ENCODE measurements around the gene BBX.
"Not testable (repeated sequence)": the region's sequence is repeated elsewhere in the genome, so short reads cannot be mapped to it uniquely, and the experiment has no call there.

The BBX gene

GRCh38 chr3:107545680-107546120 is 22.9 kb downstream of the BBX start:
- H3K9ac ChIP-seq (ENCODE audit: low read depth, low read length), result no peak overlapping the region
- H3K9me3 ChIP-seq (replicated peaks; ENCODE audit: low read length), result no peaks in the 10 kb centered on the region
- no peak overlapping the region for H3K4me2 ChIP-seq (ENCODE audit: low read length)
- H3K4me1 ChIP-seq (ENCODE audit: control insufficient read depth, insufficient read depth, low read length), result no peaks in the 10 kb centered on the region
- H3K36me3 ChIP-seq (ENCODE audit: insufficient read depth, low read length), result no peaks in the 10 kb centered on the region
- no peak overlapping the region for H3K4me3 ChIP-seq (ENCODE audit: low read length)
- no peaks in the 10 kb centered on the region for H3K27me3 ChIP-seq (ENCODE audit: control insufficient read depth, insufficient read depth, low read length)

- Histone ChIP-seq H3K36me3 (ENCODE audit: insufficient read depth, low read length) (no peaks in the 10 kb centered on the region), H3K9ac (ENCODE audit: low read depth, low read length) (no peak overlapping the region), H3K9me3 (replicated peaks; ENCODE audit: low read length) (no peaks in the 10 kb centered on the region), H3K4me1 (ENCODE audit: control insufficient read depth, insufficient read depth, low read length) (no peaks in the 10 kb centered on the region), H3K27me3 (ENCODE audit: control insufficient read depth, insufficient read depth, low read length) (no peaks in the 10 kb centered on the region), H3K4me3 (ENCODE audit: low read length) (no peak overlapping the region), H3K4me2 (ENCODE audit: low read length) (no peak overlapping the region)
Observed at GRCh38 chr3:107548601-107549000, 25.8 kb downstream of the BBX start.

DNA sequence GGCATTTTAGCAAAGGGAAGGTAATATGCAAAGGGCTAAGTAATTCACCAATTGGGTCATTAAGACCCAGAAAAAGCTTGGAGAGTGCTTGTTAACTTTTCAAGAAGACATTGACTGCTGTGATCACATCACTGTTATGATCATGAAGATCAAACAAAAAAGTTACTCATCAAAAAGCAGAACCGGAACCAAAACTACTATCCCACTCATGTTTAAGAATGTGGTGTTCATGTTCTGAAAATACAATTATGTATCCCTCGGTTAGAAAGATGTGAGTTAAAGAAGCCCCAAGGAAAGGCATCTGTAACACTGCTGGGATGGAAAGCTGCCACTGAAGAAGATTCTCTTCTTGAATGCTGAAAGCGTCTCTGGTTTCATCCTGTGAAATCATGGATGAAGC is 32.6 kb downstream of the BBX start:
- Histone ChIP-seq H3K9ac (ENCODE audit: low read depth, low read length) (no peak overlapping the region), H3K4me3 (ENCODE audit: low read length) (no peak overlapping the region), H3K9me3 (replicated peaks; ENCODE audit: low read length) (no peaks in the 10 kb centered on the region), H3K4me2 (ENCODE audit: low read length) (no peak overlapping the region), H3K36me3 (ENCODE audit: insufficient read depth, low read length) (no peaks in the 10 kb centered on the region), H3K27me3 (ENCODE audit: control insufficient read depth, insufficient read depth, low read length) (no peaks in the 10 kb centered on the region), H3K4me1 (ENCODE audit: control insufficient read depth, insufficient read depth, low read length) (no peaks in the 10 kb centered on the region)

DNA sequence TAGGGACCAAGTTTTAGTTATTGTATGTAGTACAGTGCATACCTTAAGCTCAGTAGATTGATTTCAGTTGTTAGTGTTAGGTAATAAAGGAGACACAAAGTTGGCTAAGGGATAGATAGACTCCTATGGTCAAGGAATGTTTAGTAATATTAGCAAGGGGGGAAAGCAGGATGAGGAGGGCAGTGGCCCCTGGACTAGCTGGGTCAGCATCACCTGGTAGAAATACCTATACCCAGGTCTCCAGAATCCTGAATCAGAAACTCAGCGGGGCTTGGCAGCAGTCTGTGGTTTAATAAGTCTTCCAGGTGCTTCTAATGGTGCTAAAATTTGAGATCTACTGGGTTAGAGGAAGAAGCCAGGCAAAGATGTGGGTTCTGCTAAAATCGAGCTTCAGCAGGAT is 35.0 kb downstream of the BBX start:
- H3K4me3 ChIP-seq (ENCODE audit: low read length), result no peak overlapping the region
- H3K9ac ChIP-seq (ENCODE audit: low read depth, low read length), result no peak overlapping the region
- no peaks in the 10 kb centered on the region for H3K36me3 ChIP-seq (ENCODE audit: insufficient read depth, low read length)
- peaks cover 7% of the 10 kb centered on the region for H3K4me1 ChIP-seq (ENCODE audit: control insufficient read depth, insufficient read depth, low read length)
- H3K27me3 ChIP-seq (ENCODE audit: control insufficient read depth, insufficient read depth, low read length), result no peaks in the 10 kb centered on the region
- H3K9me3 ChIP-seq (replicated peaks; ENCODE audit: low read length), result no peaks in the 10 kb centered on the region
- H3K4me2 ChIP-seq (ENCODE audit: low read length), result no peak overlapping the region

DNA sequence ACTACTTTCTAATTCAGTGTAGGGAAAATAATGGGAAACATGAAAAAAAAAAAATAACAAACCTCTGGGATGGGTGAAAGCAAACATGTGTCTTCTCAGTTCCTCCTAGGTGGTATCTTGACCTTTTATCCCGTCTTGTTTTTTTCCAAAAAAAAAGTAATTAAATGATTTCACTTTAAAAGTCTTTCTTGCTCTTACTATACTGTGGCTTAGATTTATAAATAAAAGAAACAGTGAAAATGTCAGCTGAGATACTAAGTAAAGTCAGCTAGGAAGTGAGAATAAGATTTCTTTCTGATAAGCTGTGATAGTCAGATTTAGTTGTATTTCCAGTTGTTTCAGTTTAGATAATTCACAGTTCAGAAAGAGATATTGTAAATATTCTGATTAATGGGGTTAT is 37.4 kb downstream of the BBX start:
- Histone ChIP-seq H3K9ac (ENCODE audit: low read depth, low read length) (no peak overlapping the region), H3K4me3 (ENCODE audit: low read length) (no peak overlapping the region), H3K4me2 (ENCODE audit: low read length) (no peak overlapping the region), H3K36me3 (ENCODE audit: insufficient read depth, low read length) (no peaks in the 10 kb centered on the region), H3K27me3 (ENCODE audit: control insufficient read depth, insufficient read depth, low read length) (no peaks in the 10 kb centered on the region), H3K9me3 (replicated peaks; ENCODE audit: low read length) (no peaks in the 10 kb centered on the region), H3K4me1 (ENCODE audit: control insufficient read depth, insufficient read depth, low read length) (peaks cover 7% of the 10 kb centered on the region)

DNA sequence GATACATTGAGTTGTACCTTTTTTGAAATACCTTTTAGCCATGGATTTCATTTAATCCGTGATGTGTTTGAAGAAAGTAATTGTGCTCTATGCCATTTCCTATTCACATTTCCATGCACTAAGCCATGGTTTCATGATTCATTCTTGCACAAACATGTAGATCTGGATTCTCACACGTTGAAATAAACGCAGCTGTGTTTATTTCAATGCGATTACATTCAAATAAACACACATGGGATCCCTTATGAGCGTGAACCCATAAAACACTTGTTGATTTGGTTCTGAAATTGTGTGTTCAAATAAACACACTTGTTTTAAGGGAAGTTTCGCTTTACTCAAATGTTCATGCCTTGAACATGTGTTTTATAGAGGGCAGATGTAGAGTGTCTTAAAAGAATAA is 39.2 kb downstream of the BBX start:
- no peak overlapping the region for H3K9ac ChIP-seq (ENCODE audit: low read depth, low read length)
- no peak overlapping the region for H3K4me3 ChIP-seq (ENCODE audit: low read length)
- H3K27me3 ChIP-seq (ENCODE audit: control insufficient read depth, insufficient read depth, low read length), result no peaks in the 10 kb centered on the region
- H3K9me3 ChIP-seq (replicated peaks; ENCODE audit: low read length), result no peaks in the 10 kb centered on the region
- peaks cover 7% of the 10 kb centered on the region for H3K4me1 ChIP-seq (ENCODE audit: control insufficient read depth, insufficient read depth, low read length)
- H3K4me2 ChIP-seq (ENCODE audit: low read length), result peak overlapping the region; percentile 4
- no peaks in the 10 kb centered on the region for H3K36me3 ChIP-seq (ENCODE audit: insufficient read depth, low read length)

DNA sequence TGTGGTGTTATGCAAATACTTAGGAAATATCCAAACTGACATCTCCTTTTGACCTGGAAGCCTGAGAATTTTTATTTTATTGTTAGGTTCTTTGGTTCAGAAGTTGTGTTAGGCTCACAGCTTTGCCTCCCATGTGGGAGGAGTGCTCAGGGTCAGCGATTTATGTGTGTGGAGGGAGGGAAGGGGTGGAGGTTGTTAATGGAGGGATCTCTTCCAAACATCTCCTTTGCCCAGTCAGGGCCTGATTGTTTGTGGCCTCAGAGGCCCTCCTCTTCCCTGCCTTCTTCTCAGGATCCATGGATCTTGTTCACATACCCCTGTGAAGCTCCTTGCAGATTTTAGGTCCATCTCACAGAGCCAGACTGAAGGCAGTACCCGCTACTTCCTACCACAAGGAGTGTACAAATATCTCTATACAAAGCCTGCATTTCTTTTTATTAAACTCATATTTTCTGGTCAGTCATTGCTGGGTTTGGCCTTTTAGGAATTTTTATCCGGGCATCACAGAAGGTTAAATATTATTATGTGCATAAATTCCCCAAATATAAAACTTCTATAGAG is 40.3 kb downstream of the BBX start:
- H3K9ac ChIP-seq (ENCODE audit: low read depth, low read length), result no peak overlapping the region
- no peak overlapping the region for H3K4me2 ChIP-seq (ENCODE audit: low read length)
- no peaks in the 10 kb centered on the region for H3K9me3 ChIP-seq (replicated peaks; ENCODE audit: low read length)
- H3K4me1 ChIP-seq (ENCODE audit: control insufficient read depth, insufficient read depth, low read length), result peaks cover 7% of the 10 kb centered on the region
- no peak overlapping the region for H3K4me3 ChIP-seq (ENCODE audit: low read length)
- H3K36me3 ChIP-seq (ENCODE audit: insufficient read depth, low read length), result no peaks in the 10 kb centered on the region
- H3K27me3 ChIP-seq (ENCODE audit: control insufficient read depth, insufficient read depth, low read length), result no peaks in the 10 kb centered on the region

DNA sequence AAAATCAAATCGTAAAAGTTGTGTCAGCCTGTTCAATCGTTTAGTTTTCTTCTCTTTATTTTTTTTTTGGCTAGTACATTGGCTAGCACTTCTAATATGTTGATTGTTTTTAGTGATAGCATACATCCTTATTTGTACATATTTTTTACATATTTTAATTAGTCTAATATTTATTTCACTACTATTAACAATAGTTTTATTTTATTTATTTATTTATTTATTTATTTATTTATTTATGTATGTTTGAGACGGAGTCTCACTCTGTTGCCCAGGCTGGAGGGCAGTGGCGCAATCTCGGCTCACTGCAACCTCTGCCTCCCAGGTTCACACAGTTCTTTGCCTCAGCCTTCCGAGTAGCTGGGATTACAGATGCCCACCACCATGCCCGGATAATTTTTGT is 42.5 kb downstream of the BBX start:
- H3K9ac ChIP-seq (ENCODE audit: low read depth, low read length); H3K4me3 ChIP-seq (ENCODE audit: low read length); H3K36me3 ChIP-seq (ENCODE audit: insufficient read depth, low read length); H3K9me3 ChIP-seq (replicated peaks; ENCODE audit: low read length); H3K4me1 ChIP-seq (ENCODE audit: control insufficient read depth, insufficient read depth, low read length); H3K27me3 ChIP-seq (ENCODE audit: control insufficient read depth, insufficient read depth, low read length); H3K4me2 ChIP-seq (ENCODE audit: low read length): not testable (repeated sequence)

DNA sequence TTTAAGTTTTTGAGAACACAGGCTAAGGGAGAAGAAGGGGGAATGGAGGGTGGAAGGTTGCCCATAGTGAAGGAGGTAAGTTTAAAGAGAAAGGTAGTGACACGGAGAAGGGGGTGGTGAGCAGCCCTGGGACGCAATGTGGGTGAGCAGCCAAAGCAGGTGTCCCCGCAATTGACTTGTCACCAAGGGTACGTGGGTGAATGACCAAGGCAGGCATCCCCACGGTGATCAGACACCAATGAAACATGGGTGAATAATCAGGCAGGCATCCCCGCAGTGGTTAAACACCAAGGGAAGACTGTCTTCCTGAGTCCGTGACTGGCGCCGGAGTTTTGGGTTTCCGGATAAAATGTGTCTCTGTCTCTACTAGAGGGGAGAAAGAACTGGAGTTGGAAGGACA is 48.3 kb downstream of the BBX start:
- H3K4me2 ChIP-seq (ENCODE audit: low read length); H3K9me3 ChIP-seq (replicated peaks; ENCODE audit: low read length); H3K36me3 ChIP-seq (ENCODE audit: insufficient read depth, low read length); H3K9ac ChIP-seq (ENCODE audit: low read depth, low read length); H3K4me3 ChIP-seq (ENCODE audit: low read length); H3K4me1 ChIP-seq (ENCODE audit: control insufficient read depth, insufficient read depth, low read length); H3K27me3 ChIP-seq (ENCODE audit: control insufficient read depth, insufficient read depth, low read length): not testable (repeated sequence)

DNA sequence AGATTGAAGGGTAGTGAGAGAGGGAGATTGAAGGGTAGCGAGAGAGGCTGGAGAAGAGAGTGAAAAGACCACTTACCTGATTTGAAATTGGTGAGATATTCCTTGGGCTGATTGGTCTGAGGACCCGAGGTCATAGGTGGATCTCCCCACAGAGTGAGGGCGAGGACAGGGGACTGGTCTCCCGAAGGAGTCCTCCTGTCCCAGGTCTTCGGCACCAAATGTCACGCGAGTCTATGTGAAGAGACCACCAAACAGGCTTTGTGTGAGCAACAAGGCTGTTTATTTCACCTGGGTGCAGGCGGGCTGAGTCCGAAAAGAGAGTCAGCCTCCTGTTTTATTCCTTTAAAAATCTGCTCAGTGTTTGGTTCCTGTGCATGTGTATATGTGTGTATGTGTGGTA is 48.7 kb downstream of the BBX start:
- not testable (repeated sequence) for H3K36me3 ChIP-seq (ENCODE audit: insufficient read depth, low read length); H3K4me1 ChIP-seq (ENCODE audit: control insufficient read depth, insufficient read depth, low read length); H3K4me3 ChIP-seq (ENCODE audit: low read length); H3K9me3 ChIP-seq (replicated peaks; ENCODE audit: low read length); H3K27me3 ChIP-seq (ENCODE audit: control insufficient read depth, insufficient read depth, low read length); H3K9ac ChIP-seq (ENCODE audit: low read depth, low read length); H3K4me2 ChIP-seq (ENCODE audit: low read length)

DNA sequence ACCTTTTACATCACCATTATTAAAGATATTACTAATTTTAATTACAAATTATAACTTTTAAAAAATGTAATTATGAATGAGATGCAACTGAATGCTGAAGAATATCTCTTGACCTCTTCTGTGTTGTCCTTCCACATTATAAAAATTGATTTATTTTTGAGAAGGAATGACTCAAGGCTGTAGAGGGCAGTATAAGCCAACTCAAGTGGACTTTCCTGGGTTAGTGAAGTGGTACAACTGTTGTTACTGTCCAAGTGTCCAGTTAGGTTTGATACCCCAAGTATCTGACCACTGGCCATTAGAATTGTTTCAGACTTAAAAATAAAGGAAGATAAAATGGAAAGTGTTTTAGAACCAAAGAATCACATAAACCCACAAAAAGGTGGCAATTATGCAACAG is 51.9 kb downstream of the BBX start:
- H3K9ac ChIP-seq (ENCODE audit: low read depth, low read length), result no peak overlapping the region
- H3K4me3 ChIP-seq (ENCODE audit: low read length), result no peak overlapping the region
- H3K4me1 ChIP-seq (ENCODE audit: control insufficient read depth, insufficient read depth, low read length), result no peaks in the 10 kb centered on the region
- H3K9me3 ChIP-seq (replicated peaks; ENCODE audit: low read length), result no peaks in the 10 kb centered on the region
- no peak overlapping the region for H3K4me2 ChIP-seq (ENCODE audit: low read length)
- no peaks in the 10 kb centered on the region for H3K27me3 ChIP-seq (ENCODE audit: control insufficient read depth, insufficient read depth, low read length)
- H3K36me3 ChIP-seq (ENCODE audit: insufficient read depth, low read length), result no peaks in the 10 kb centered on the region

DNA sequence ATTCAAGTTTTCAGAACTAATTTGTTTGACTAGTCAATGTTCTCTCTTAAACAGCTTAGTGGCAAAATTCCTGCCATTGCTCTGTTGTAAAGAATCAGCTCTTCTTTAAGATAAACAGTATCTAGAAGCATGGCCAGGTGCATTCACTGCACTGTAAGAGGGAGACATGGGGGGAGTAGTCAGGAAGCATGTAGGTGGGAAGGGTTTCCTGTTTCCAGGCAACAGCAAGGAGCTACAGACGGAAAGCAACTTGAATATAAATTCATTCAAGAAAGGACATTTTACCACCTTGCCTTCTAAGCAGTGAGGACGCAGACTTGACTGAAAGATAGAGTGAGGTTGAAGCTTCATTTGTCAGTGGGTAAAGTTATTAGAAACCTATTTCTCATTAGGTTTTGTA is 55.3 kb downstream of the BBX start:
- Histone ChIP-seq H3K4me2 (ENCODE audit: low read length) (no peak overlapping the region), H3K27me3 (ENCODE audit: control insufficient read depth, insufficient read depth, low read length) (no peaks in the 10 kb centered on the region), H3K36me3 (ENCODE audit: insufficient read depth, low read length) (no peaks in the 10 kb centered on the region), H3K4me1 (ENCODE audit: control insufficient read depth, insufficient read depth, low read length) (no peaks in the 10 kb centered on the region), H3K9me3 (replicated peaks; ENCODE audit: low read length) (no peaks in the 10 kb centered on the region), H3K4me3 (ENCODE audit: low read length) (no peak overlapping the region), H3K9ac (ENCODE audit: low read depth, low read length) (no peak overlapping the region)

Data from skeletal muscle satellite cell (primary cell).